Embryonic facial prominence (tissue), 1 donor: ENCODE data around the gene EGFL6.

Experiments used
- DNase-seq: peaks from one replicate; pipeline ENCODE4 v3.0.0-alpha.2; 2016; ENCODE audit errors: extremely low spot score

The EGFL6 gene

DNA sequence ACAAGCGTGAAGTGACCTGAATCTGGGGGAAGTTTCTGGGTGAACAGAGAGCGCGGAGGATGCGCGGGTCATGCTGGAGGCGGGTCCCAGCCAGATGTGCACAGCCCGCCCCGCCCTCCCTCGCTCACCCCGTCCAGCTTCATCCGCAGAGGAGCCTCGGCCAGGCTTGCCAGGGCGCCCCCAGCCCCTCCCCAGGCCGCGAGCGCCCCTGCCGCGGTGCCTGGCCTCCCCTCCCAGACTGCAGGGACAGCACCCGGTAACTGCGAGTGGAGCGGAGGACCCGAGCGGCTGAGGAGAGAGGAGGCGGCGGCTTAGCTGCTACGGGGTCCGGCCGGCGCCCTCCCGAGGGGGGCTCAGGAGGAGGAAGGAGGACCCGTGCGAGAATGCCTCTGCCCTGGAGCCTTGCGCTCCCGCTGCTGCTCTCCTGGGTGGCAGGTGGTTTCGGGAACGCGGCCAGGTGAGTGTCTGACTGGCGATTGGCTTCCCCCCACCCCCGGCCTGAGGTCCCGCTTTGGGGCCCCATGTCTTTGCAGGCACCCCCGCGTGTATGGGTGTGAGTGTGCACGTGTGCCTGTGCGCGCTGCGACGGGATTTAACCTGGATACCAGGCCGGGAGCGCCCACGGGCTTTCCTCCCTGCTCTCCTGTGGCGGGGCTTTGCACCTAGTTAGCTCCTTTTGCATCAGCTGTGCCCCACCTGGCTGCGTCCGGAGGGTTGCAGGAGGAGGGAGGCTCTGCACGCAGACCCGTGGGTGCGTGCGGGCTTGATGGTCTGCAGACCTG lies at the start of gene EGFL6:
TSS of gene EGFL6 (plus strand) at position 123 of the 782 bp plus-strand sequence. CDS start at position 384, 261 bp downstream.
- no peak for DNase-seq

DNA sequence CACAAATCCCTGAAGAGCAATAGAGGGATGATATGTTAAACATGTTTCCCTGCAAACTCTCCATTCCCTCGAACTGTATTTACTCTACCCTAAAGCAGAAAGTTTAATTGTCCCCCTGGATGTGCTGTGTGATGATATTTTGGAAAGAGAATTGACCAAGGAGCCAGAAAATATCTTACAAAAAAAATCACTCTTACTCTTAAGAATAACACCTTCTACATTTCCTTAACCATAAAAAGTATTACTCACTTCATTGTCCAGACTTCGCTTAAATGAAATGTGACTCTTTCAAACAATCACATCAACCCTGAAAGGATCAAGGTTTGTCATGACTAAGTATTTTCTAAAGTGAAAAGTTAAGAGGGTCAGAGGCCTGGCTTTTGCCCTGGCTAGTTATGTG lies 49.0 kb upstream of the EGFL6 start:
- no peak for DNase-seq

- DNase-seq: no peak
These were observed 48.5 kb upstream of the EGFL6 start for GRCh38 chrX:13520936-13521335.

- no peak for DNase-seq
These were observed 46.6 kb upstream of the EGFL6 start for GRCh38 chrX:13522811-13523210.

DNA sequence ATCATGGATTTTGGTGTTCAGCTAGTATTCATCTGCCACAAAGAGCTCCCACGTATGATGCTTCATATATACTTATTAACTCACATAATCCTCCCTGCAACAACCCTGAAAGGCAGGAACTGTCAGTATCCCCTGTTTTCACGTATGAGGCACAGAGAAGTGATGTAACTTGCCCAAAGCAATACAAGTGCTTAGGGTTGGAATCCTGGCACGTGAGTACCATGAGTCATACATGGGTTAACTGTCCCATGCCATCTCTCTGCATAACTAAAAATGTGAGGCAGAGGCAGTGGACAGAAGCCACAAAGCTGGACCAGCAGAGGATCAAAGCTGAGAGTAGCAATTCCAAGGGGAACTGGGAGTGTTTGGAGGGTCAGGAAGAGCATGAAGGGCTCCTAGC lies 35.7 kb upstream of the EGFL6 start:
- no peak for DNase-seq

- no peak for DNase-seq
These were observed 33.8 kb upstream of the EGFL6 start for GRCh38 chrX:13535376-13536165.

- DNase-seq: no peak
These were observed 32.9 kb upstream of the EGFL6 start for GRCh38 chrX:13536551-13536950.

DNA sequence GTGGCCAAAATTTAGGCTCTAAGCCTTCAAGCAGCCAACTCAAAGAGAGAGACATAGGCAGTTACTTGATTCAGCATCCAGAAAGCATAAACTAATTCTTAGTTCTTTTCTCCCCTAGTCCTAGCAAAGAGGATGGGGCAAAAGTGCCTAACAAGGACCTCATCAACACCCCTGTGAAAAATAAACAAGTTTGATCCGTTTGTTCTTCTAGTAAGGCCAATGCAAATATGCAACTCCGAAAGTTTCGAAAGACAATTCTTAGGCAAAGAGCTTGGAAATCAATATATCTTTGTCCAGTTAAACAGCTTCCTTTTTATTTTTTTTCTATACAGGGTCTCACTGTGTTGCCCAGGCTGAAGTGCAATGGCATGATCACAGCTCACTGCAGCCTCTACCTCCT lies 31.0 kb upstream of the EGFL6 start:
- no peak for DNase-seq

- no peak for DNase-seq
These were observed 28.8 kb upstream of the EGFL6 start for GRCh38 chrX:13540602-13541001.

DNA sequence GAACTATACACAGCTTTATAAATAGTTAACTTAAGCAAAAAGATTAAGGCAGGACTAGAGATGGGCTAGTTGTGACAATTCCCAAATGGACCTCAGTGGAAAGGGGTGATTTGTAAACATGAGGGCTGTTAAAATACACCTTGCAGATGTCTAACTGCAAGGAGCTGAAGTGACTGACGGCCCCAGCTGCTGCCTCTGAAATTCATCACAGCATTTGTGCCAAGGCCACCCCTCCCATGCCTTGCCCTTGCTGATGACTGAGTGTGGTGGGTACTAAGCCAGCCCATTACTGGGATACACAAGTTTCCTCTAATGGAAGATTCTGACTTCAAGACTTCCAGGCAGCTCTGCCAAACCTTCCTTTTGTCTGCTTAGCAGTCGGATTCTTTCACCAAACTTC lies 23.7 kb upstream of the EGFL6 start:
- no peak for DNase-seq

DNA sequence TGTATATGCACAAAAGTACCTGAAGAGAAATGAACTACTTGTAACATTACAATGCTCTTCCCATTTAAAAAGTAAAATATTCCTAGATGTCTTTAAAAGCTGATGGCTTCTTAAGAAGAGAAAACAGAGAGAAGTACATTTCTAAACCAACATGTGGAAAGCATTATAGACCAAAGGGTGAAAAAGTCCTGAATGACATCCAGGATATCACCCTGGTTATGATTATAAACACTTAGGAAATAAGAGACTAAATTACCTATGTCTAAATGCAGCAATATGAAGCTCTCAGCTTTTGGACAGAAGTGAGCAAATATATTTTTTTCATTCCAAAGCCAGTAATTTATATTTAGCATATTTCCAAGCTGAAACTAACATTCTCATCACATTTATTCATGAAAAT lies 21.7 kb upstream of the EGFL6 start:
- DNase-seq: no peak

DNA sequence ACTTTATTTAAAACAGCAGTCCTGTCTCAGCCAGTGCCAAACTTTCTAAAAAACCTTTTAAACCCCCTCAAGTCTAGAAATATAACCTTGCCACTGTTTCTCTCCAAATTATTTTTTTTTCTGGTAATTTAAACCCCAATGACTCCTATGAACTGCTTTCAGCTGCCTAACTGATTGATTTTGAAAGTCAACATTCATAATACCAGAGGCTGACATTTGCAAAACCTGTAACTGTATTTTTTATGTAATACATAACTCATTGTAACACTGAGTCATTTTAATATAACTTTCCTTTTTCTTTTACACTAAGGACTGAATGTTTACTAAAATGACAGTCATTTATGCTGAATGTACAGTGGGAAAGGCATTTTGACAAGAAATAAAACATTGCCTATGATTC lies 19.1 kb upstream of the EGFL6 start:
- no peak for DNase-seq

DNA sequence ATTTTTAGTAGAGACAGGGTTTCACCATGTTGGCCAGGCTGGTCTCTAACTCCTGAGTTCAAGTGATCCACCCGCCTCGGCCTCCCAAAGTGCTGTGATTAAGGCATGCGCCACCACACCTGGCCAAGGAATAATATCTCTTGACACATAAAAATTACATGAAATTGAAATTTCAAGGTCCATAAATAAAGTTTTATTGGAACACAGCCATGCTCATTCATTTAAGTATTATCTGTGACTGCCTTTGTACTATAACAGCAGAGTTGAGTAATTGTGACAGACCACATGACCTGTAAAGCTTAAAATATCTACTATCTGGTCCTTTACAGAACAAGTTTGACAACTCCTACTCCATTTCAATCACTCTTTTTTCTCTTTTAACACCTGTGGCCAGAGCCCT lies 17.8 kb upstream of the EGFL6 start:
- no peak for DNase-seq

- no peak for DNase-seq
These were observed 16.5 kb upstream of the EGFL6 start for GRCh38 chrX:13552892-13553291.

GRCh38 chrX:13565511-13565910 lies 3.9 kb upstream of the EGFL6 start:
- DNase-seq: no peak

- DNase-seq: no peak
These were observed 832 bp downstream of the EGFL6 start for GRCh38 chrX:13570261-13570605.

DNA sequence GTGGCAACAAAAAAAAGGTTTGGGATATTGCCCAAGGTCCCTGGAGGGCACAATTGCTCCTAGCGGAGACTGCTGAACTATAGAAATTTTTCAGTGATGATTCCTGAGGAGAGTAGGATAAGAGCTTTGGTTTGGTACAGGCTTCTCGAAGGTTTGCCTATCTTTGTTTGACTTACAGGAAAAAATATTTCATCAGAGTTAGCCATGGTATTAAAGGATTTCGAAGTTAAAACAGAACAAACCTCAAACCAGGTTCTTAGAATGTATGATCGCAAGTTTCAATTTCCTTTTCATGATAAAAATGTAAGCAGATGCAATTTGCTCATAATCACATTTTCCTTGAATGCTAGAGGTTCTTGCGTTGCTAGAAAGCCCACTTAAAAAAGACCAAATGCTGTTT lies 1.7 kb downstream of the EGFL6 start:
- no peak for DNase-seq

GRCh38 chrX:13574600-13574999 lies 5.2 kb downstream of the EGFL6 start:
- DNase-seq: no peak

DNA sequence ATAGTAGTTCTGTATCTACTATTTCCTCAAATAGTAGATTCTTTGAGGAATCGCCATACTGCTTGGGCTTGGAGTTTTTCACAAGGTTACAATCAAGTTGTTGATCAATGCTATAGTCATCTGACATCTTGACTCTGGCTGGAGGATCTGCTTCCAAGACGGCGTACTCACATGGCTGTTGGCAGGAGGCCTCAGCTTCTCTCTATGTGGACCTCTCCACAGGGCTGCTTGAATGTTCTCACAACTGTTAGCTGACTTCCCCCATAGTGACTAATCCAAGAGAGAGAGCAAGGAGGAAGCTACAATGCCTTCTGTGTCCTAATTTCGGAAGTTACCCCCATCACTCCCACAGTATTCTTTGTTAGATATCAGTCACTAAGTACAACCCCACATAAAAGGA lies 10.3 kb downstream of the EGFL6 start:
- no peak for DNase-seq

GRCh38 chrX:13581554-13581953 lies 12.2 kb downstream of the EGFL6 start:
- DNase-seq: peak; percentile 16

GRCh38 chrX:13587786-13588477 lies 18.5 kb downstream of the EGFL6 start:
- DNase-seq: no peak

DNA sequence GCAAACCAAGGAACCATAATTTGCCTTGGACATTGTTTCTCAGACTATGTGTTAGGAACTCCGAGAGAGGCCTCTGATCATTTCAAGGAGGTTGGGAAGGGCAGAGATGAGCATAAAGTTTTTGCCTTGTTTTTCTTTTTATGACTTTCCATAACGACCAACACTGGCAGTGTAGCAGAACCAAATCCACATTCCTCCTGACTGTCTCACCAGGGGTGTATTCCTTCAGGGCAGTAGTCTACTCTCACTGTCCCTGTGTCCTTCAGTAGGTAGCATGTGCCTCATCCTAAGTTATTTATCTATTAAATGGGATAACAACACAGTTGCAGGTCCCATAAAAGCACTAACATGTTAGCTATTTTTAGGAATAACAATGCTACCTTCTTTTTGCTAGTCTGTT lies 20.8 kb downstream of the EGFL6 start:
- no peak for DNase-seq

DNA sequence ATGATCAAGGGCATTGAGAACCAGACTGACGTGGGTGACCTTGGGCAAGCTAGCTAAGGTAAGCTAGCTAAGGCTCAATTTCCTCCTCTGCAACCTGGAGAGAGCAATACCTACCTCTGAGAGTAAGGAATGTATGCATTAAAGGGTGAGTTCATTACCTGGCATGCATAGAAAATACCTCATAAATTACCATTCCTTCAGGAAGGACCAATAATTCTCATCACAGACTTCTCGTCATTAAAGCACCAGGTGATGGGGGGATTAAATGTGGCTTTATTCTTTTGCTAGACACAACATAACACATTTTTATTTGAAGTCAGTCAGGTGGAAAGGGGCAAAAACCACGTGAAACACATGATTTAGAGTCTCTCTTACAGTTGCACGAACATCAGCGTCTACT lies 21.5 kb downstream of the EGFL6 start:
- no peak for DNase-seq
